ENCODE measurements around the gene GPR137. TPM values are rescaled to one million over a fixed set of nuclear protein-coding genes. Genes with fewer than 3 reads are reported as not detected.

Gene GPR137
- total and polyA plus RNA-seq, 9 of the 15 experiments (the other 6 are each of a cell fraction or from before 2014, with no cell fraction given), result 0.32 to 26.7 (median 10.7) TPM

DNA sequence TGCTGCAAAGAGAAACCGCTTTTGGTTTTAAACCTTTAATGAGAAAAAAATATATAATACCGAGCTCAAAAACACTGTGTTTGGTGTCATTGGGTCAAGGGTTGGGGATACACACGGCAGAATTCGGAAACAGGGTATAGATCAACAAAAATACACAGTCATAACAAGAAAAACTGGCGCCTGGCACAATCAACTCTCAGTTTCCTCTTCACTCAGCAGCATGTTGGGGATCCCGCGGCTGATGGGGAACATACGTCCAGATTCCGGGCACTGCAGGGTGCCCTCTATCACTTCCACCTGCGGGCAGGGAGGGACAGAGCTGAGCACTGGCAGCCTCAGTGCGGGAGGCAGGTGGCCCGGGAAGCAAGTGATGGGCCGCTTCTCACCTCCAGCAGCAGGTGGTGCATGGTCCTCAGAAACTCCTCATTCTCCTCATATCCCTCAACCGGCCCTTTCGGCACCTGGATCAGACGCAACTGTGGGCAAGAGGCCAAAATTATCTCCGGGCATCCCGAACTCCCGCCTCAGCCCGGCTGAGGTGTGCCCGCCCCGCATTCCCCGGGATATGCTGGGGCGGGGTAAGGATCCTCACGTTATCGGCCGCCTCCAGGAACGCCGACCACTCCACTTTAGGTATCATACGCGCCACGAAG lies 31.1 kb downstream of the GPR137 start (continued):
- TF ChIP-seq, protein P1, sequence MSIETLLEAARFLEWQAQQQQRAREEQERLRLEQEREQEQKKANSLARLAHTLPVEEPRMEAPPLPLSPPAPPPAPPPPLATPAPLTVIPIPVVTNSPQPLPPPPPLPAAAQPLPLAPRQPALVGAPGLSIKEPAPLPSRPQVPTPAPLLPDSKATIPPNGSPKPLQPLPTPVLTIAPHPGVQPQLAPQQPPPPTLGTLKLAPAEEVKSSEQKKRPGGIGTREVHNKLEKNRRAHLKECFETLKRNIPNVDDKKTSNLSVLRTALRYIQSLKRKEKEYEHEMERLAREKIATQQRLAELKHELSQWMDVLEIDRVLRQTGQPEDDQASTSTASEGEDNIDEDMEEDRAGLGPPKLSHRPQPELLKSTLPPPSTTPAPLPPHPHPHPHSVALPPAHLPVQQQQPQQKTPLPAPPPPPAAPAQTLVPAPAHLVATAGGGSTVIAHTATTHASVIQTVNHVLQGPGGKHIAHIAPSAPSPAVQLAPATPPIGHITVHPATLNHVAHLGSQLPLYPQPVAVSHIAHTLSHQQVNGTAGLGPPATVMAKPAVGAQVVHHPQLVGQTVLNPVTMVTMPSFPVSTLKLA (conservative IDR thresholded peaks at IDR 0.05), result no peak
- no peak for TF ChIP-seq EP400 (IDR thresholded peaks at IDR 0.05)
- TF ChIP-seq STAT5B (CRISPR knock-in tag; IDR thresholded peaks at IDR 0.05), result no peak
- TF ChIP-seq HNRNPH1 (optimal IDR thresholded peaks at IDR 0.05; ENCODE audit: low read depth, low read length), result no peak
- TF ChIP-seq HLTF (IDR thresholded peaks at IDR 0.05), result no peak
- TF ChIP-seq MTA2 (IDR thresholded peaks at IDR 0.05; ENCODE audit: low read depth), result no peak
- no peak for TF ChIP-seq CAMTA2 (CRISPR knock-in tag; conservative IDR thresholded peaks at IDR 0.05)
- no peak for TF ChIP-seq EZH2 (IDR thresholded peaks at IDR 0.05; ENCODE audit: borderline replicate concordance, low read depth, low read length)
- TF ChIP-seq NFIC (IDR thresholded peaks at IDR 0.05), result peak; percentile 91
- TF ChIP-seq TAL1 (IDR thresholded peaks at IDR 0.05), result no peak
- no peak for TF ChIP-seq PCBP1 (IDR thresholded peaks at IDR 0.05; ENCODE audit: low read depth, low read length, poor library complexity, severe bottlenecking)
- TF ChIP-seq ZNF311 (CRISPR knock-in tag; IDR thresholded peaks at IDR 0.05), result no peak
- no peak for TF ChIP-seq ZFP36 (IDR thresholded peaks at IDR 0.05; ENCODE audit: low read depth, low read length, partially characterized antibody)
- TF ChIP-seq ZNF780A (CRISPR knock-in tag; IDR thresholded peaks at IDR 0.05), result no peak
- TF ChIP-seq, protein P2, sequence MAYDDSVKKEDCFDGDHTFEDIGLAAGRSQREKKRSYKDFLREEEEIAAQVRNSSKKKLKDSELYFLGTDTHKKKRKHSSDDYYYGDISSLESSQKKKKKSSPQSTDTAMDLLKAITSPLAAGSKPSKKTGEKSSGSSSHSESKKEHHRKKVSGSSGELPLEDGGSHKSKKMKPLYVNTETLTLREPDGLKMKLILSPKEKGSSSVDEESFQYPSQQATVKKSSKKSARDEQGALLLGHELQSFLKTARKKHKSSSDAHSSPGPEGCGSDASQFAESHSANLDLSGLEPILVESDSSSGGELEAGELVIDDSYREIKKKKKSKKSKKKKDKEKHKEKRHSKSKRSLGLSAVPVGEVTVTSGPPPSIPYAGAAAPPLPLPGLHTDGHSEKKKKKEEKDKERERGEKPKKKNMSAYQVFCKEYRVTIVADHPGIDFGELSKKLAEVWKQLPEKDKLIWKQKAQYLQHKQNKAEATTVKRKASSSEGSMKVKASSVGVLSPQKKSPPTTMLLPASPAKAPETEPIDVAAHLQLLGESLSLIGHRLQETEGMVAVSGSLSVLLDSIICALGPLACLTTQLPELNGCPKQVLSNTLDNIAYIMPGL (CRISPR knock-in tag; IDR thresholded peaks at IDR 0.05), result no peak
- no peak for TF ChIP-seq NCOA2 (IDR thresholded peaks at IDR 0.05; ENCODE audit: partially characterized antibody in 2 of 2)
- TF ChIP-seq CC2D1A (IDR thresholded peaks at IDR 0.05), result 0 out of 2 replicates have a peak, but pooled peaks have one; percentile 18
- no peak for TF ChIP-seq HNRNPUL1 (IDR thresholded peaks at IDR 0.05; ENCODE audit: low read length)
- no peak; the same call in 1 of the 2 replicates for TF ChIP-seq SMARCE1 (IDR thresholded peaks at IDR 0.05)
- TF ChIP-seq, protein P3, sequence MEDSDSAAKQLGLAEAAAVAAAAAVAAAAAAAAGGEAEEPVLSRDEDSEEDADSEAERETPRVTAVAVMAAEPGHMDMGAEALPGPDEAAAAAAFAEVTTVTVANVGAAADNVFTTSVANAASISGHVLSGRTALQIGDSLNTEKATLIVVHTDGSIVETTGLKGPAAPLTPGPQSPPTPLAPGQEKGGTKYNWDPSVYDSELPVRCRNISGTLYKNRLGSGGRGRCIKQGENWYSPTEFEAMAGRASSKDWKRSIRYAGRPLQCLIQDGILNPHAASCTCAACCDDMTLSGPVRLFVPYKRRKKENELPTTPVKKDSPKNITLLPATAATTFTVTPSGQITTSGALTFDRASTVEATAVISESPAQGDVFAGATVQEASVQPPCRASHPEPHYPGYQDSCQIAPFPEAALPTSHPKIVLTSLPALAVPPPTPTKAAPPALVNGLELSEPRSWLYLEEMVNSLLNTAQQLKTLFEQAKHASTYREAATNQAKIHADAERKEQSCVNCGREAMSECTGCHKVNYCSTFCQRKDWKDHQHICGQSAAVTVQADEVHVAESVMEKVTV (CRISPR knock-in tag; IDR thresholded peaks at IDR 0.05), result no peak
- no peak for TF ChIP-seq ERF (CRISPR knock-in tag; IDR thresholded peaks at IDR 0.05)
- no peak for TF ChIP-seq BRCA1 (IDR thresholded peaks at IDR 0.05)
- no peak for TF ChIP-seq BRCA1 (CRISPR knock-in tag; IDR thresholded peaks at IDR 0.05)
- TF ChIP-seq, protein P4, sequence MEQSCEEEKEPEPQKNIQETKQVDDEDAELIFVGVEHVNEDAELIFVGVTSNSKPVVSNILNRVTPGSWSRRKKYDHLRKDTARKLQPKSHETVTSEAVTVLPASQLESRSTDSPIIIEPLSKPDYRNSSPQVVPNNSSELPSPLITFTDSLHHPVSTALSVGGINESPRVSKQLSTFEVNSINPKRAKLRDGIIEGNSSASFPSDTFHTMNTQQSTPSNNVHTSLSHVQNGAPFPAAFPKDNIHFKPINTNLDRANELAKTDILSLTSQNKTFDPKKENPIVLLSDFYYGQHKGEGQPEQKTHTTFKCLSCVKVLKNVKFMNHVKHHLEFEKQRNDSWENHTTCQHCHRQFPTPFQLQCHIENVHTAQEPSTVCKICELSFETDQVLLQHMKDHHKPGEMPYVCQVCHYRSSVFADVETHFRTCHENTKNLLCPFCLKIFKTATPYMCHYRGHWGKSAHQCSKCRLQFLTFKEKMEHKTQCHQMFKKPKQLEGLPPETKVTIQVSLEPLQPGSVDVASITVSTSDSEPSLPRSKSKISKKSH (CRISPR knock-in tag; IDR thresholded peaks at IDR 0.05), result no peak
- TF ChIP-seq ILF3 (IDR thresholded peaks at IDR 0.05; ENCODE audit: borderline replicate concordance), result no peak
